ENCODE measurements around the gene RACGAP1. TPM values are rescaled to one million over a fixed set of nuclear protein-coding genes. Genes with fewer than 3 reads are reported as not detected.

Gene RACGAP1
- total RNA-seq, 1 experiment from 2014 or later: 147 TPM

GRCh38 chr12:50056639-50056976 lies 31.3 kb upstream of the RACGAP1 start:
- no peak for DNase-seq (ENCODE audit: low spot score)

- peak; percentile 25 for DNase-seq (ENCODE audit: low spot score)
Measured at GRCh38 chr12:50055831-50056638, 30.7 kb upstream of the RACGAP1 start.

GRCh38 chr12:50053583-50053982 lies 28.3 kb upstream of the RACGAP1 start:
- DNase-seq (ENCODE audit: low spot score): no peak

GRCh38 chr12:50052964-50053363 lies 27.7 kb upstream of the RACGAP1 start:
- no peak for DNase-seq (ENCODE audit: low spot score)

- DNase-seq (ENCODE audit: low spot score): no peak
Measured at GRCh38 chr12:50052544-50052943, 27.2 kb upstream of the RACGAP1 start.

- no peak for DNase-seq (ENCODE audit: low spot score)
Measured at GRCh38 chr12:50051101-50051806, 26.0 kb upstream of the RACGAP1 start.

- no peak for DNase-seq (ENCODE audit: low spot score)
Measured at GRCh38 chr12:50050410-50051098, 25.3 kb upstream of the RACGAP1 start.

- DNase-seq (ENCODE audit: low spot score): no peak
Measured at GRCh38 chr12:50050119-50050385, 24.8 kb upstream of the RACGAP1 start.

GRCh38 chr12:50049254-50050118 lies 24.2 kb upstream of the RACGAP1 start:
- DNase-seq (ENCODE audit: low spot score): no peak

GRCh38 chr12:50047693-50048250 lies 22.5 kb upstream of the RACGAP1 start:
- no peak for DNase-seq (ENCODE audit: low spot score)

- no peak for DNase-seq (ENCODE audit: low spot score)
Measured at GRCh38 chr12:50043854-50044253, 18.6 kb upstream of the RACGAP1 start.

GRCh38 chr12:50043308-50043707 lies 18.0 kb upstream of the RACGAP1 start:
- no peak for DNase-seq (ENCODE audit: low spot score)

- no peak for DNase-seq (ENCODE audit: low spot score)
Measured at GRCh38 chr12:50042693-50043092, 17.4 kb upstream of the RACGAP1 start.

- no peak for DNase-seq (ENCODE audit: low spot score)
Measured at GRCh38 chr12:50041962-50042361, 16.7 kb upstream of the RACGAP1 start.

GRCh38 chr12:50041062-50041860 lies 16.0 kb upstream of the RACGAP1 start:
- no peak for DNase-seq (ENCODE audit: low spot score)

- DNase-seq (ENCODE audit: low spot score): no peak
Measured at GRCh38 chr12:50040657-50041056, 15.4 kb upstream of the RACGAP1 start.

- DNase-seq (ENCODE audit: low spot score): peak; percentile 71
Measured at GRCh38 chr12:50039151-50039835, 14.0 kb upstream of the RACGAP1 start.

GRCh38 chr12:50038336-50038735 lies 13.0 kb upstream of the RACGAP1 start:
- no peak for DNase-seq (ENCODE audit: low spot score)

GRCh38 chr12:50032854-50033581 lies 7.7 kb upstream of the RACGAP1 start:
- no peak for DNase-seq (ENCODE audit: low spot score)

GRCh38 chr12:50032515-50032853 lies 7.2 kb upstream of the RACGAP1 start:
- DNase-seq (ENCODE audit: low spot score): no peak
